GM20431 (cell line): ENCODE results near the gene PCGF3.
"Not testable (repeated sequence)": the region's sequence is repeated elsewhere in the genome, so short reads cannot be mapped to it uniquely, and the experiment has no call there.

Source experiments
- in situ Hi-C: fragments of 300-500 bp; cut with MseI, MboI; formaldehyde crosslinking; loops from one replicate; pipeline ENCODE4 v1.15.0; 2020; ENCODE audit warnings: low sequenced_read_pairs; ENCODE audit not compliant: unreplicated experiment

The PCGF3 gene

DNA sequence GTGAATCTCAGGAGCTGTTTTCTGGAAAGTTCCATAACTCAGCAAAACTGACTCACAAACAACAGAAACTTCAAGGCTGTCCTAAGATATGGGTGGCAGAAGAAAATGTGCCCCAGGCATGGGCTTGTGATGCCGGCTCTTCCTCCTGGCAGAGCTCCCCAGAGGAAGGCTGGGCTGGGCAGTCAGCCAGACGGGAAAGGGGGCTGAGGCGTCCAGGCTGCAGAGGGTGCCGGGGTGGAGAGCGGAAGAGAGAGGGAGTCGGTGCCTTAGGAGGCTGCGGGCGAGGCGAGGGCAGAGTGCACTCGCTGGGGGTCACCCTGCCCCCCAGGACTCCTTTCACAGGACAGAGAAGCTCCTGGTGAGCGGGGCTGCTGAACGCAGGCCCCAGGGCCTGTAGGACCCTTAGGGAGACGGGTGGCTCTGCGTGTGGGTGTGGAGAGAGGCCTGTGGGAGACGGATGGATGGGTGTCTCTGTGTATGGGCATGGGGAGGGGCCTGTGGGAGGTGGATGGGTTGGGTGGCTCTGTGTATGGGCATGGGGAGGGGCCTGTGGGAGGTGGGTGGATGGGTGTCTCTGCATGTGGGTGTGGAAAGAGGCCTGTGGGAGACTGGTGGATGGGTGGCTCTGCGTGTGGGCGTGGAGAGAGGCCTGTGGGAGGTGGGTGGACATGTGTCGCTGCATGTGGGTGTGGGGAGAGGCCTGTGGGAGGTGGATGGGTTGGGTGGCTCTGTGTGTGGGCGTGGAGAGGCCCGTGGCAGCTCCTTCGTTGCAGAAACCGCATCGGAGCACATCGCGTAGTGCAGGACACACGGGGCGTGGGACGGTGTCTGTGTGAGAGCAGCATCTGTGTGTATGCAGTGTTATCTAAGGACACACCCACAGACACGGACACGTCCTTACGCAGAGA lies 15.9 kb downstream of the PCGF3 start:
- in situ Hi-C loops: no loop called here

GRCh38 chr4:722169-722725 lies 16.6 kb downstream of the PCGF3 start:
- in situ Hi-C loops: no loop called here

GRCh38 chr4:722851-723360 lies 17.3 kb downstream of the PCGF3 start:
- in situ Hi-C loops: no loop called here

- in situ Hi-C loops: no loop called here
Observed at GRCh38 chr4:723751-724530, 18.3 kb downstream of the PCGF3 start.

DNA sequence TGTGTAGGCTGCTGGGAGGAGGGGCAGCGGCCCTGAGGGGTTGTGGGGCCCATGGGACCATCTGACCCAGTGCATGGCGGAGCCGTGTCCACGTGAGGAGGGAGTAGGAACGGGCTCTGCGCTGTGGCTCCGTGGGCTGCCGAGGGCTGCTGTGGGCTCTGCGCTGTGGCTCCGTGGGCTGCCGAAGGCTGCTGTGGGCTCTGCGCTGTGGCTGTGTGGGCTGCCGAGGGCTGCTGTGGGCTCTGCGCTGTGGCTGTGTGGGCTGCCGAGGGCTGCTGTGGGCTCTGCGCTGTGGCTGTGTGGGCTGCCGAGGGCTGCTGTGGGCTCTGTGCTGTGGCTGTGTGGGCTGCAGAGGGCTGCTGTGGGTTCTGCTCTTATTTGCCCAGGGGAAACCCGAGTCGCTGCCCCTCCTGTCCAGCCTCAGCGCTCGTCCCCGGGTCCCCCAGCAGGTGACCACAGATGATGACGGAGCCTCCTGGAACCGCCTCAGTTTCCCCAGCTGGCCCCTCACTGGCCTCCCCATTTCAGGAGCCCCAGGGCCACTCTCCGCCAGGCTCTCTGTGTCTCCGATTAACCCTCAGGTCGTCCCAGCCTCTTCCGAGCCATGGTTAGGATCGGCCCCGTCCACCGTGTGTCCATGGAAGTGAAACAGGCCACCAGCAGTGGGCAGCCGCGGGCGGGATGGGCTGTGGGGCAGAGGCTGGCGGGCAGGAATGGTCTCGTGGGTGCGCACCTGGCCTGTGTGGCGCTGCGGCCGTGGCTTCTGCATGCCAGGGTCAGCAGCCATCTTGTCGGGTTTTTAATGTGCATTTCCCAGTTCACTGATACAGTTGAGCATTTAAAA lies 20.0 kb downstream of the PCGF3 start:
- in situ Hi-C loops: no loop called here

GRCh38 chr4:726235-726787 lies 20.7 kb downstream of the PCGF3 start:
- in situ Hi-C loops: no loop called here

DNA sequence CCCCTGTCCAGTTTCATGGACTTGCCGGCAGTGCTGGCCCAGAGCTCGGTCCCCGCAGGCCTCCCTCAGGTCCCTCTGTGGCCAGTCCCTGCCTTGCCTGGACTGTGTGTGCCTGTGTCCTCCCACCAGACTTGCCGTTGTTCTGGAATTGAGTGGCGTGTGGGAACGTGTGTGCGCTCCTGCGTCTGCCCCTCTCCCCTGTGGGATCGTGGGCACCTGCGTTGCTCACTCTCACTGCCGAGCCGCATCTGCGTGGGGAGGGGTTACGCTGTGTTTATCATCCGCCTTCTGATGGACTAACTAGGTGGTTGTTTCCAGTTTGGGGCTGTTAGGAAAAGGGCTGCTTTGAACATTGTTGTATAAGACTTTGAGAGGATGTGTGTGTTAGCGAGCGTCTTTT lies 21.2 kb downstream of the PCGF3 start:
- in situ Hi-C loops: no loop called here

DNA sequence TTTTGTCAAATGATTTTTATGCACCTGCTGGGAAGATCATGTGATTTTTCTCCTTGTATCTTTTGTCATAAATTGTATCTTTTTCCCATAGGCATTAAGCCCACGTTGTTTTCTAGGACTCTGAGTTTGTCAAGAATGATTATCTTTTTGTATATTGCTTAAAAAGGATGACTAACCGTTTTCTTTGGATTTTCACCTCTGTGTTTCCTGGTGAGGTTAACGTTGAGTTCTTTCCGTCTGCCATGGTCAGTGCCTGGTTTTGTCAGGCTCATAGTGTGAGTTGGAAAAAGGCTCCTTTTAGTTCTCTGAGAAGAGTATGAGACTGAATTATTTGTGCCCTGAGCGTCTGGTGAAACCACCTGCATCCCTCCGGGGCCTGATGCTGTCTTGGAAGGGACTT lies 21.9 kb downstream of the PCGF3 start:
- in situ Hi-C loops: no loop called here

GRCh38 chr4:729336-730315 lies 24.0 kb downstream of the PCGF3 start:
- in situ Hi-C loops: no loop called here

DNA sequence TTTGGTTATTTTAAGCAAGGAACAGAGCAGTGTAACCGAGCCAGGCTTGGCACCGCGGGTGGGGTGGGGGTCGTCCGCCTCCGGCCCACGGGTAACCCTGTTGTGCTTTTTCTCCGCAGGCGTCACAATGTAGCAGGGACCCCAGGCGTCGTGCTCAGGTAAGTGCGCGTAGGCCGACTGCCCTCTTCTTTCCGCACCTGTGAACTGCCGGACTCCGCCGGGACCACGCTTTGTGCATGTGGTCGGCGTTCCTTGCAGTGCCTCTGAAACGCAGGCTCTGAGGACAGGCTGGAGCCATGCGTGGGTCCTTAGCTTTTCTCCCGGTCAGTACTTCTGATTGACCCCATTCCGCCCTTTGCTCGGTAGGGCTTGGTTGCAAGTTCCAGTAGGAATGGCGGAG lies 24.9 kb downstream of the PCGF3 start:
- in situ Hi-C loops: no loop called here

DNA sequence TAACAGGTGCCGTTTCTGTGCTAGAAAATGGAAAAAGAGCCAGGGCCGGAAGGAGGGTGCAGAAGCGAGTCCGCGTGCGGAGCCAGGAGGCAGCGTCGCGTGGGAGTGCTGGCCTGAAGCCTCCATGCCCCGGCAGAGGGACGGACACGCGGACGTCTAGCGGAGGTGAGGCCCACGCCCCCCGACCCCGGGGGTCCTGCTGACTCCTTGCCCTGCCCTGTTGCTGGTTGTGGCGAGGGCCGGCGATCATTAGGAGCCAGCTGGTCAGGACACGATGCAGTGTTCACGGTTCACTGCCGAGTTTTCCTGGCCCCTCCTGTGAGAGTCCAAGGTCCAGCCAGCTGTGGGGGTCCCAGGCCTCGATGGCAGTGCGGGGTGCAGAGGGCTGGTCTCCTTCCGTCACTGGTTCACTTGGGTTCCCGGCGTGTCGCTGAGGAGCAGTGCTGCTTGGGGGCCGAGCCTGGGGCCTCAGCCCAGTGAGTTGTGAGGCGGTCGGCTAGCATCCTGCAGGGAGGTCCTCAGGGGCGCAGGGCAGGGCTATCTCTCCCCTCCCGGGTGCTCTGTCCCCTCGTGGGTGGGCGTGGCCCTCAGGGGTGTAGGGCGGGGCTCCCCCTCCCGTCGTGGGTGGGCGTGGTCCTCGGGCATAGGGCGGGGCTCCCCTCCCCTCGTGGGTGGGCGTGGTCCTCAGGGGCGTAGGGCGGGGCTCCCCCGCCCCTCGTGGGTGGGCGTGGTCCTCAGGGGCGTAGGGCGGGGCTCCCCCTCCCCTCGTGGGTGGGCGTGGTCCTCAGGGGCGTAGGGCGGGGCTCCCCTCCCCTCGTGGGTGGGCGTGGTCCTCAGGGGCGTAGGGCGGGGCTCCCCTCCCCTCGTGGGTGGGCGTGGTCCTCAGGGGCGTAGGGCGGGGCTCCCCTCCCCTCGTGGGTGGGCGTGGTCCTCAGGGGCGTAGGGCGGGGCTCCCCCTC lies 25.6 kb downstream of the PCGF3 start:
- in situ Hi-C loops: not testable (repeated sequence)

- in situ Hi-C loops: not testable (repeated sequence)
Observed at GRCh38 chr4:731954-732353, 26.3 kb downstream of the PCGF3 start.

GRCh38 chr4:732486-732885 lies 26.9 kb downstream of the PCGF3 start:
- in situ Hi-C loops: no loop called here

DNA sequence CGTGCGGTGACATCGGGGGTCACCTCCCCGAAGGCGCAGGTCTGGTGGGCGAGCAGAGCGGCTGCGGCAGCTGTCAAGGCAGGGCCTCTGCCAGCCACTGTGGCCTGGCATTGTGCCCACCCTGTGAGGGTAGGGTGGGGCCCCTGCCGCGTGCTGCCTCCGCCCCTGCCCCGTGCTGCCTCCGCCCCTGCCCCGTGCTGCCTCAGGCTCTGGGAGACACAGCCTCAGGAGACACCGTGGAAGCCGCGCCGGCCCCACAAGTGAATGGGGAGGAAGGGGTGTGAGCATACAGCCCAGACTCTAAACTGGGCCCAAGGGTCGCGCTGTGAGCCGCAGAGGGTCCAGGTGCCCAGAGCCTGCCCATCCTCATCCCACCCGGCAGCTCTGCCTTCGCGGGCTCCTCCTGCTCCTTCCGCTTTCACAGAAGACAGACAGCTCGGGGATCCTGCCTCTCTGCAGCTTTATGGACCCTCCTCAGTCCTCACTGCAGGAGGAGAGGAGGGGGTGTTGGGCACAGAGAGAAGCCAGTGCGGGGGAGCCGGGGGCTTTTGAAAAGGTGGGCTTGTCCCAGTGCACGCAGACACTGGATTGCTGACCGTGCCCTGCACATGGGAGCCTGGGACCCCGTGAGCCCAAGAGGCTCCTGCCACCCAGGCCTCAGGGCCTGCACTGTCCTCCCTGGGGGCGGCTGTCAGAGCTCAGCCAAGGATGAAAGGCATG lies 27.4 kb downstream of the PCGF3 start:
- in situ Hi-C loops: no loop called here

- in situ Hi-C loops: no loop called here
Observed at GRCh38 chr4:733631-733980, 28.0 kb downstream of the PCGF3 start.

GRCh38 chr4:734075-734474 lies 28.4 kb downstream of the PCGF3 start:
- in situ Hi-C loops: no loop called here

- in situ Hi-C loops: no loop called here
Observed at GRCh38 chr4:734951-735350, 29.3 kb downstream of the PCGF3 start.
